22Rv1 (cell line): ENCODE results near the gene CD19.

Experiments
- CTCF ChIP-seq: fragments of 450-650 bp; IDR thresholded peaks from 2 replicates; pipeline ENCODE4 v1.5.1; 2017; ENCODE audit warnings: mild to moderate bottlenecking
- ZFX ChIP-seq: fragments of 450-650 bp; IDR thresholded peaks from 2 replicates; pipeline ENCODE4 v1.6.1; 2017; ENCODE audit warnings: antibody characterized with exemption, borderline replicate concordance

- TF ChIP-seq CTCF (no peak), ZFX (no peak)
Observed at GRCh38 chr16:28895609-28896008, 36.2 kb upstream of the CD19 start.
